ENCODE measurements around the gene NELFE.
"Not testable (repeated sequence)": the region's sequence is repeated elsewhere in the genome, so short reads cannot be mapped to it uniquely, and the experiment has no call there.

GRCh38 chr6:31976065-31976464 lies 17.3 kb upstream of the NELFE start:
- TF ChIP-seq, protein P1, sequence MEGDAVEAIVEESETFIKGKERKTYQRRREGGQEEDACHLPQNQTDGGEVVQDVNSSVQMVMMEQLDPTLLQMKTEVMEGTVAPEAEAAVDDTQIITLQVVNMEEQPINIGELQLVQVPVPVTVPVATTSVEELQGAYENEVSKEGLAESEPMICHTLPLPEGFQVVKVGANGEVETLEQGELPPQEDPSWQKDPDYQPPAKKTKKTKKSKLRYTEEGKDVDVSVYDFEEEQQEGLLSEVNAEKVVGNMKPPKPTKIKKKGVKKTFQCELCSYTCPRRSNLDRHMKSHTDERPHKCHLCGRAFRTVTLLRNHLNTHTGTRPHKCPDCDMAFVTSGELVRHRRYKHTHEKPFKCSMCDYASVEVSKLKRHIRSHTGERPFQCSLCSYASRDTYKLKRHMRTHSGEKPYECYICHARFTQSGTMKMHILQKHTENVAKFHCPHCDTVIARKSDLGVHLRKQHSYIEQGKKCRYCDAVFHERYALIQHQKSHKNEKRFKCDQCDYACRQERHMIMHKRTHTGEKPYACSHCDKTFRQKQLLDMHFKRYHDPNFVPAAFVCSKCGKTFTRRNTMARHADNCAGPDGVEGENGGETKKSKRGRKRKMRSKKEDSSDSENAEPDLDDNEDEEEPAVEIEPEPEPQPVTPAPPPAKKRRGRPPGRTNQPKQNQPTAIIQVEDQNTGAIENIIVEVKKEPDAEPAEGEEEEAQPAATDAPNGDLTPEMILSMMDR (conservative IDR thresholded peaks at IDR 0.05 in 1 of 2, IDR thresholded peaks at IDR 0.05 in 1 of 2; ENCODE audit: low read depth in 1 of 2, low read length in 2 of 2), result not testable (repeated sequence)
- TF ChIP-seq EZH2 (IDR thresholded peaks at IDR 0.05; ENCODE audit: low read length, missing control alignments), result not testable (repeated sequence)

All from fibroblast of lung (primary cell).